H1 (cell line): ENCODE measurements around the gene FAM131C. TPM values are rescaled to one million over a fixed set of nuclear protein-coding genes. Genes with fewer than 3 reads are reported as not detected.

Source experiments
- CTCF ChIA-PET: fragments of 300-600 bp; sonication (Branson Sonifier 250); formaldehyde crosslinking; loops from one replicate; lab custom pipeline; 2021; ENCODE audit not compliant: partially characterized antibody; lab: Charles Lee
- POLR2A ChIA-PET: fragments of 300-600 bp; sonication (Branson Sonifier 250); formaldehyde crosslinking; loops from one replicate; lab custom pipeline; 2021; ENCODE audit warnings: inconsistent platforms; ENCODE audit not compliant: partially characterized antibody; lab: Charles Lee
- DNase-seq, 2 experiments: peaks; one replicate each; pipeline versions ENCODE4 v3.0.0 to v3.0.0-alpha.2; 2010 to 2022; ENCODE audit warnings: low spot score in 2 of 2, low read depth in 1 of 2, mixed read lengths in 1 of 2
- FAIRE-seq: peaks from 2 replicates; lab custom pipeline; 2011; peaks lifted over from hg19 to GRCh38; lab: Jason Lieb, UNC
- H2AFZ ChIP-seq: 2 replicates; pipeline ENCODE4 v1.8.1; 2012; ENCODE audit warnings: low read length, inconsistent platforms
- H2AK5ac ChIP-seq: 2 replicates; pipeline ENCODE4 v1.6.1; 2013; ENCODE audit warnings: low read depth, low read length
- H2BK120ac ChIP-seq: replicated peaks from 2 replicates; pipeline ENCODE3; 2013; ENCODE audit warnings: low read depth, low read length, inconsistent platforms
- H2BK12ac ChIP-seq: 2 replicates; pipeline ENCODE4 v1.6.1; 2013; ENCODE audit warnings: low read depth, low read length
- H2BK15ac ChIP-seq: 2 replicates; pipeline ENCODE4 v1.6.1; 2013; ENCODE audit warnings: low read length
- H2BK20ac ChIP-seq: 2 replicates; pipeline ENCODE4 v1.6.1; 2013; ENCODE audit warnings: low read length
- H2BK5ac ChIP-seq: 2 replicates; pipeline ENCODE4 v1.6.1; 2013; ENCODE audit warnings: low read depth, low read length
- H3K14ac ChIP-seq: 2 replicates; pipeline ENCODE4 v1.6.1; 2013; ENCODE audit warnings: inconsistent platforms; ENCODE audit not compliant: insufficient read length
- H3K18ac ChIP-seq: 2 replicates; pipeline ENCODE4 v1.6.1; 2013; ENCODE audit warnings: low read length; ENCODE audit errors: extremely low read depth
- H3K23ac ChIP-seq: 2 replicates; pipeline ENCODE4 v1.6.1; 2013; ENCODE audit warnings: inconsistent platforms; ENCODE audit not compliant: insufficient read length
- H3K23me2 ChIP-seq: 2 replicates; pipeline ENCODE4 v1.6.1; 2013; ENCODE audit warnings: low read depth, low read length
- H3K27ac ChIP-seq: 2 replicates; pipeline ENCODE4 v1.6.1; 2011; ENCODE audit warnings: low read depth, low read length, inconsistent platforms
- H3K27me3 ChIP-seq, 4 experiments: replicated peaks in 1 of 4; 1 replicate in 1 of 4; 2 replicates in 3 of 4; pipeline versions ENCODE4 v1.6.1 to v1.8.1; 2011 to 2013; ENCODE audit warnings: low read length in 3 of 4, mild to moderate bottlenecking in 3 of 4, inconsistent platforms in 2 of 4, mixed read lengths in 2 of 4, moderate library complexity in 1 of 4; ENCODE audit not compliant: control insufficient read depth in 3 of 4, insufficient read depth in 3 of 4; ENCODE audit errors: extremely low read depth in 1 of 4
- H3K36me3 ChIP-seq, 4 experiments: 2 replicates each; pipeline versions ENCODE4 v1.6.1 to v1.8.1; 2011 to 2013; ENCODE audit warnings: mild to moderate bottlenecking in 4 of 4, low read length in 3 of 4, moderate library complexity in 2 of 4, control low read depth in 1 of 4, inconsistent platforms in 1 of 4; ENCODE audit not compliant: insufficient read depth in 4 of 4, control insufficient read depth in 2 of 4
- H3K4ac ChIP-seq: replicated peaks from 2 replicates; pipeline ENCODE3; 2013; ENCODE audit warnings: low read length, low read depth, mixed read lengths, inconsistent platforms; ENCODE audit not compliant: insufficient read length
- H3K4me1 ChIP-seq, 4 experiments: replicated peaks in 1 of 4; 1 replicate in 1 of 4; 2 replicates in 3 of 4; pipeline versions ENCODE4 v1.6.1 to v1.8.1; 2011 to 2013; ENCODE audit warnings: low read length in 3 of 4, inconsistent platforms in 2 of 4, mixed read lengths in 1 of 4; ENCODE audit not compliant: insufficient read depth in 4 of 4, control insufficient read depth in 3 of 4
- H3K4me2 ChIP-seq, 2 experiments: 2 replicates each; pipeline versions ENCODE4 v1.6.1 to v1.8.1; 2011 to 2013; ENCODE audit warnings: low read depth in 2 of 2, low read length in 2 of 2, control low read depth in 1 of 2, inconsistent platforms in 1 of 2, mild to moderate bottlenecking in 1 of 2; ENCODE audit not compliant: insufficient read depth in 1 of 2
- H3K4me3 ChIP-seq, 4 experiments: fragments of 200-600, 300-600 bp in 1 of 4; sonication (generic), shearing (Covaris generic), sonication (Bioruptor Twin) in 1 of 4; 2 replicates each; pipeline versions ENCODE4 v1.5.1 to v1.8.1; 2011 to 2016; ENCODE audit warnings: low read length in 4 of 4, low read depth in 3 of 4, control low read depth in 2 of 4, inconsistent platforms in 2 of 4, mild to moderate bottlenecking in 2 of 4, mixed read lengths in 1 of 4, moderate library complexity in 1 of 4; ENCODE audit not compliant: insufficient read depth in 2 of 4; ENCODE audit errors: extremely low read depth in 1 of 4
- H3K56ac ChIP-seq: replicated peaks from 2 replicates; pipeline ENCODE3; 2013; ENCODE audit warnings: low read depth, mild to moderate bottlenecking, mixed read lengths, low read length, inconsistent platforms; ENCODE audit not compliant: insufficient read length
- H3K79me1 ChIP-seq: 2 replicates; pipeline ENCODE4 v1.6.1; 2013; ENCODE audit warnings: low read depth, low read length, control low read depth
- H3K79me2 ChIP-seq, 2 experiments: 2 replicates each; pipeline versions ENCODE4 v1.6.1 to v1.8.1; 2012 to 2013; ENCODE audit warnings: low read length in 2 of 2, mild to moderate bottlenecking in 2 of 2, inconsistent platforms in 1 of 2; ENCODE audit not compliant: insufficient read depth in 2 of 2, control insufficient read depth in 1 of 2
- H3K9ac ChIP-seq, 4 experiments: replicated peaks in 1 of 4; 1 replicate in 1 of 4; 2 replicates in 3 of 4; pipeline versions ENCODE4 v1.6.1 to v1.8.1; 2011 to 2013; ENCODE audit warnings: low read depth in 3 of 4, low read length in 3 of 4, control low read depth in 2 of 4, mild to moderate bottlenecking in 2 of 4, moderate library complexity in 2 of 4, inconsistent platforms in 1 of 4; ENCODE audit errors: extremely low read depth in 1 of 4
- H3K9me3 ChIP-seq, 2 experiments: 2 replicates each; pipeline versions ENCODE4 v1.6.1 to v1.8.1; 2012 to 2013; ENCODE audit warnings: mild to moderate bottlenecking in 2 of 2, moderate library complexity in 2 of 2, control low read depth in 1 of 2, inconsistent platforms in 1 of 2, low read depth in 1 of 2, low read length in 1 of 2, mixed read lengths in 1 of 2; ENCODE audit not compliant: insufficient read depth in 2 of 2
- H4K20me1 ChIP-seq, 2 experiments: replicated peaks in 1 of 2; 2 replicates each; pipeline versions ENCODE3 to v1.8.1; 2011 to 2013; ENCODE audit warnings: inconsistent platforms in 2 of 2, low read length in 2 of 2, mild to moderate bottlenecking in 1 of 2; ENCODE audit not compliant: insufficient read depth in 2 of 2, control insufficient read depth in 1 of 2
- H4K5ac ChIP-seq: 2 replicates; pipeline ENCODE4 v1.6.1; 2013; ENCODE audit warnings: low read length, low read depth, mixed read lengths, inconsistent platforms; ENCODE audit not compliant: insufficient read length
- H4K8ac ChIP-seq: 2 replicates; pipeline ENCODE4 v1.8.0; 2013; ENCODE audit warnings: mild to moderate bottlenecking, moderate library complexity, low read length, inconsistent platforms; ENCODE audit not compliant: insufficient read depth; ENCODE audit errors: extremely low read depth
- H4K91ac ChIP-seq: replicated peaks from 2 replicates; pipeline ENCODE3; 2013; ENCODE audit warnings: low read length, mixed read lengths, inconsistent platforms; ENCODE audit not compliant: insufficient read length
- GABPA ChIP-seq: IDR thresholded peaks from 2 replicates; pipeline ENCODE4 v1.6.1; 2011; ENCODE audit warnings: mild to moderate bottlenecking, low read length, moderate library complexity, borderline replicate concordance; ENCODE audit not compliant: insufficient read depth
- JUN ChIP-seq: IDR thresholded peaks from 2 replicates; pipeline ENCODE4 v1.6.1; 2011; ENCODE audit warnings: low read depth, mild to moderate bottlenecking, improper control_type of control experiment, low read length
- KDM5A ChIP-seq: fragments of 200-600 bp; IDR thresholded peaks from 2 replicates; pipeline ENCODE4 v1.7.1; 2012; ENCODE audit warnings: mild to moderate bottlenecking, low read length, inconsistent platforms, mixed read lengths
- MAX ChIP-seq: IDR thresholded peaks from 2 replicates; pipeline ENCODE4 v1.6.1; 2012; ENCODE audit warnings: inconsistent platforms
- POLR2A ChIP-seq, 2 experiments: IDR thresholded peaks; 1 replicate in 1 of 2; 2 replicates in 1 of 2; pipeline ENCODE4 v1.6.1; 2011; ENCODE audit warnings: low read depth in 2 of 2, low read length in 2 of 2, mild to moderate bottlenecking in 2 of 2; ENCODE audit errors: control extremely low read depth in 1 of 2
- POU5F1 ChIP-seq: IDR thresholded peaks from 2 replicates; pipeline ENCODE4 v1.6.1; 2011; ENCODE audit warnings: low read depth, mild to moderate bottlenecking, low read length, moderate library complexity
- RNF2 ChIP-seq: fragments of 200-900, 300-1000 bp; sonication (generic); IDR thresholded peaks from 2 replicates; pipeline ENCODE4 v1.7.1; 2016; ENCODE audit warnings: borderline replicate concordance, low read depth, mild to moderate bottlenecking, antibody characterized with exemption, low read length; ENCODE audit not compliant: poor library complexity, severe bottlenecking; ENCODE audit errors: missing control alignments
- RXRA ChIP-seq: IDR thresholded peaks from 2 replicates; pipeline ENCODE4 v1.6.1; 2011; ENCODE audit warnings: low read depth, mild to moderate bottlenecking, low read length, moderate library complexity; ENCODE audit not compliant: insufficient read depth
- SIX5 ChIP-seq: IDR thresholded peaks from 2 replicates; pipeline ENCODE4 v1.6.1; 2011; ENCODE audit warnings: mild to moderate bottlenecking, low read depth, low read length
- SP2 ChIP-seq: IDR thresholded peaks from 2 replicates; pipeline ENCODE4 v1.6.1; 2012; ENCODE audit warnings: mild to moderate bottlenecking, low read length, inconsistent platforms
- SUZ12 ChIP-seq: fragments of 200-600 bp; sonication (generic); IDR thresholded peaks from 2 replicates; pipeline ENCODE4 v1.6.1; 2012; ENCODE audit warnings: mild to moderate bottlenecking, inconsistent platforms, low read length, moderate library complexity, mixed read lengths
- TAF7 ChIP-seq: optimal IDR thresholded peaks from 2 replicates; pipeline ENCODE3; 2011; ENCODE audit warnings: low read depth, mild to moderate bottlenecking, inconsistent platforms, low read length, moderate library complexity, borderline replicate concordance
- WGBS, 2 experiments: shearing (Covaris generic) in 1 of 2; methylation state at CpG; one replicate each; pipeline versions ENCODE4 v1.1.6 to v1.1.7; 2013 to 2015; ENCODE audit warnings: low lambda C conversion rate in 2 of 2, mixed read lengths in 2 of 2, inconsistent platforms in 1 of 2, low coverage in 1 of 2, missing lambda C conversion rate in 1 of 2; ENCODE audit not compliant: insufficient replicate concordance in 2 of 2, insufficient coverage in 1 of 2, insufficient read length in 1 of 2; ENCODE audit errors: extremely low coverage in 1 of 2, missing lambda C conversion rate in 1 of 2; 5-methylcytosine and 5-hydroxymethylcytosine counted together
- polyA plus RNA-seq, 7 experiments: library from polyadenylated mRNA; depleted of rRNA in 3 of 7; stranded (reverse) in 5 of 7; unstranded in 2 of 7; fragments of >200 nt in 5 of 7; fragments of 200-250 nt in 2 of 7; gene quantifications; 1 replicate in 5 of 7; 2 replicates in 1 of 7; 4 replicates in 1 of 7; pipeline versions ENCODE4 v1.2.1 to v1.2.3, GENCODE V29; 2011 to 2013; ENCODE audit warnings: missing spikeins in 2 of 7, mixed read lengths in 2 of 7
- total RNA-seq: library from RNA; stranded (reverse); fragmentation: NEBNext Ultra II Directional; extraction: Animal tissue kit (Norgen Biotek cat#: 25700); gene quantifications from 2 replicates; pipeline ENCODE4 v1.2.1, GENCODE V29; 2021

The FAM131C gene
- total and polyA plus RNA-seq, 2 of the 8 experiments (the other 6 are each of a cell fraction or from before 2014, with no cell fraction given) = 0.73 to 0.78 TPM

GRCh38 chr1:16077406-16078245 lies 4.2 kb upstream of the FAM131C start:
- H2BK20ac ChIP-seq = no peak overlapping the region
- no peak overlapping the region for H3K4me3 ChIP-seq
- H2BK120ac ChIP-seq = no peak overlapping the region
- H2BK15ac ChIP-seq = no peak overlapping the region
- no peak overlapping the region for H3K4ac ChIP-seq
- no peak overlapping the region for H2BK5ac ChIP-seq
- no peaks in the 10 kb centered on the region for H3K79me1 ChIP-seq
- no peak for FAIRE-seq
- DNase-seq = no peak
- peaks cover 4 to 30% (median 24%) of the 10 kb centered on the region in 4 experiments for H3K27me3 ChIP-seq
- H3K4me1 ChIP-seq = peaks cover 2 to 18% (median 9%) of the 10 kb centered on the region in 4 experiments; a peak in 6 of 7 replicates
- no peak overlapping the region for H2AFZ ChIP-seq
- H4K20me1 ChIP-seq = peaks cover 1 to 6% of the 10 kb centered on the region in 2 experiments
- H3K23ac ChIP-seq = no peak overlapping the region
- no peak overlapping the region for H3K9ac ChIP-seq
- no peaks in the 10 kb centered on the region for H3K79me2 ChIP-seq
- peaks cover 11% of the 10 kb centered on the region for H3K23me2 ChIP-seq
- no peaks in the 10 kb centered on the region for H3K9me3 ChIP-seq
- H3K18ac ChIP-seq = no peak overlapping the region
- H3K27ac ChIP-seq = no peak overlapping the region
- H2BK12ac ChIP-seq = no peak overlapping the region
- H4K5ac ChIP-seq = no peak overlapping the region
- ChIA-PET POLR2A (interaction anchor here (1.7 to 2.6 kb wide), 3 partner anchors 114 to 118 kb away, joined by 4 to 7 read pairs (median 4); no protein-coding TSS in a partner anchor), CTCF (interaction anchor here (0.6 to 21.9 kb wide), 19 partner anchors 10 to 347 kb away, joined by 3 to 569 read pairs (median 17); partner anchors contain the start of gene EPHA2)
- H3K36me3 ChIP-seq = no peaks in the 10 kb centered on the region
- H3K56ac ChIP-seq = no peak overlapping the region
- no peak overlapping the region for H3K4me2 ChIP-seq
- 87% methylated on average over 12 of the region's 12 CpGs; no CpG with 5 or more reads in 1 of the 2 experiments for WGBS, 2 experiments
- H3K14ac ChIP-seq = no peak overlapping the region
- H4K91ac ChIP-seq = no peak overlapping the region
- no peak overlapping the region for H4K8ac ChIP-seq
- no peak overlapping the region for H2AK5ac ChIP-seq
- TF ChIP-seq KDM5A (no peak), GABPA (no peak), MAX (no peak), POU5F1 (no peak), SIX5 (no peak), SUZ12 (no peak), RXRA (no peak), SP2 (no peak), JUN (no peak), POLR2A (IDR thresholded peaks at IDR 0.05; ENCODE audit: control extremely low read depth in 1 of 2, low read depth in 2 of 2, low read length in 2 of 2) (no peak), RNF2 (no peak), TAF7 (no peak)
